MM.1S (cell line): Measurements from ENCODE around the gene KCND3.

Experiments
- DNase-seq: peaks from one replicate; pipeline ENCODE4 v3.0.0-alpha.2; 2015
- H2AFZ ChIP-seq: fragments of 300-600 bp; sonication (generic); 2 replicates; pipeline ENCODE4 v1.6.0; 2016; ENCODE audit warnings: antibody characterized with exemption, low read length
- H3F3A ChIP-seq: fragments of 300-600 bp; sonication (generic); 2 replicates; pipeline ENCODE4 v1.6.1; 2016; ENCODE audit warnings: mild to moderate bottlenecking, antibody characterized with exemption, low read length, moderate library complexity, mixed read lengths; ENCODE audit not compliant: insufficient read depth
- H3K27ac ChIP-seq: fragments of 300-600 bp; sonication (generic); 2 replicates; pipeline ENCODE4 v1.5.1; 2016; ENCODE audit warnings: mild to moderate bottlenecking, low read length
- H3K27me3 ChIP-seq: fragments of 300-600 bp; sonication (generic); replicated peaks from 2 replicates; pipeline ENCODE4 v1.6.0; 2016; ENCODE audit warnings: low read length; ENCODE audit not compliant: insufficient read depth
- H3K36me3 ChIP-seq: fragments of 300-600 bp; sonication (generic); replicated peaks from 2 replicates; pipeline ENCODE4 v1.6.1; 2016; ENCODE audit warnings: mild to moderate bottlenecking, low read length, mixed read lengths; ENCODE audit not compliant: insufficient read depth
- H3K4me1 ChIP-seq: fragments of 300-600 bp; sonication (generic); 2 replicates; pipeline ENCODE4 v1.6.1; 2016; ENCODE audit warnings: low read length, mixed read lengths
- H3K4me2 ChIP-seq: fragments of 300-600 bp; sonication (generic); 2 replicates; pipeline ENCODE4 v1.6.0; 2016; ENCODE audit warnings: low read depth, low read length
- H3K4me3 ChIP-seq: fragments of 300-600 bp; sonication (generic); 2 replicates; pipeline ENCODE4 v1.5.1; 2016; ENCODE audit warnings: low read length, mixed read lengths
- H3K79me2 ChIP-seq: fragments of 300-600 bp; sonication (generic); 2 replicates; pipeline ENCODE4 v1.6.1; 2016; ENCODE audit warnings: mixed run types, low read length, mixed read lengths
- H3K9ac ChIP-seq: fragments of 300-600 bp; sonication (generic); 2 replicates; pipeline ENCODE4 v1.6.1; 2016; ENCODE audit warnings: low read length, mixed read lengths
- H3K9me2 ChIP-seq: fragments of 300-600 bp; sonication (generic); replicated peaks from 2 replicates; pipeline ENCODE4 v1.6.1; 2016; ENCODE audit warnings: mild to moderate bottlenecking, low read length, mixed read lengths; ENCODE audit not compliant: insufficient read depth
- H3K9me3 ChIP-seq: fragments of 300-600 bp; sonication (generic); replicated peaks from 2 replicates; pipeline ENCODE4 v1.6.1; 2016; ENCODE audit warnings: mild to moderate bottlenecking, low read length, mixed read lengths; ENCODE audit not compliant: insufficient read depth
- H4K20me1 ChIP-seq: fragments of 300-600 bp; sonication (generic); 2 replicates; pipeline ENCODE4 v1.6.1; 2016; ENCODE audit warnings: mild to moderate bottlenecking, low read length, moderate library complexity, mixed read lengths; ENCODE audit not compliant: insufficient read depth
- EZH2 ChIP-seq: fragments of 300-600 bp; sonication (generic); optimal IDR thresholded peaks from 2 replicates; pipeline ENCODE3; 2017; ENCODE audit warnings: low read depth, mild to moderate bottlenecking, antibody characterized with exemption, low read length, mixed read lengths
- EZH2phosphoT487 ChIP-seq: fragments of 300-600 bp; sonication (generic); IDR thresholded peaks from 2 replicates; pipeline ENCODE4 v1.6.1; 2018; ENCODE audit warnings: antibody characterized with exemption, low read length
- TF ChIP-seq, protein P1 (sequence below): fragments of 300-600 bp; sonication (generic); IDR thresholded peaks from 2 replicates; pipeline ENCODE4 v1.5.1; 2016; ENCODE audit warnings: antibody characterized with exemption, low read length, mixed read lengths

Gene KCND3

DNA sequence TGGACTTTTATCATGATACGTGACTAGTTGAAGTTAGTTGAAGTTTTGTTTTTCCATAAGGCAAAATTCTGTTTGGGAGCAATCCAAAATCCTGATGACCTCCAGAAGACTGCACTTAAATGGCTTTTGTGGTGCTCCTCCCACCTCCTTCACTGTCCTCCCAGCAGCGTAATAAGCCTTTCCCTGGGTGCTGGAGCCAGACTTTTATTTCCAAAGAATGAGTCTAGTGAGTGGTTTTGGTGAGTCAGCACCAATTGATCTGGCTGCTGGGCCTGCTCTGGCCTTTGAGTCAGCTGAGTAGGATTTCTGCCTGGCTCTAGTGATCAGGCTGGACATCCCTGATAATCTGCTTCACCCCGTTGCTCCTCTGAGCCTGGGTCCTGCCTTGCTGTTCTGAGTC lies 21.7 kb upstream of the KCND3 start:
- H3K27me3 ChIP-seq: no peaks in the 10 kb centered on the region
- no peaks in the 10 kb centered on the region for H3K9me2 ChIP-seq
- H4K20me1 ChIP-seq: no peaks in the 10 kb centered on the region
- no peak overlapping the region for H3K27ac ChIP-seq
- H2AFZ ChIP-seq: no peak overlapping the region
- no peaks in the 10 kb centered on the region for H3K9me3 ChIP-seq
- H3K36me3 ChIP-seq: no peaks in the 10 kb centered on the region
- no peaks in the 10 kb centered on the region for H3K79me2 ChIP-seq
- TF ChIP-seq, protein P1, sequence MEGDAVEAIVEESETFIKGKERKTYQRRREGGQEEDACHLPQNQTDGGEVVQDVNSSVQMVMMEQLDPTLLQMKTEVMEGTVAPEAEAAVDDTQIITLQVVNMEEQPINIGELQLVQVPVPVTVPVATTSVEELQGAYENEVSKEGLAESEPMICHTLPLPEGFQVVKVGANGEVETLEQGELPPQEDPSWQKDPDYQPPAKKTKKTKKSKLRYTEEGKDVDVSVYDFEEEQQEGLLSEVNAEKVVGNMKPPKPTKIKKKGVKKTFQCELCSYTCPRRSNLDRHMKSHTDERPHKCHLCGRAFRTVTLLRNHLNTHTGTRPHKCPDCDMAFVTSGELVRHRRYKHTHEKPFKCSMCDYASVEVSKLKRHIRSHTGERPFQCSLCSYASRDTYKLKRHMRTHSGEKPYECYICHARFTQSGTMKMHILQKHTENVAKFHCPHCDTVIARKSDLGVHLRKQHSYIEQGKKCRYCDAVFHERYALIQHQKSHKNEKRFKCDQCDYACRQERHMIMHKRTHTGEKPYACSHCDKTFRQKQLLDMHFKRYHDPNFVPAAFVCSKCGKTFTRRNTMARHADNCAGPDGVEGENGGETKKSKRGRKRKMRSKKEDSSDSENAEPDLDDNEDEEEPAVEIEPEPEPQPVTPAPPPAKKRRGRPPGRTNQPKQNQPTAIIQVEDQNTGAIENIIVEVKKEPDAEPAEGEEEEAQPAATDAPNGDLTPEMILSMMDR: no peak
- TF ChIP-seq EZH2phosphoT487: no peak
- TF ChIP-seq EZH2: no peak
- DNase-seq: no peak
- H3K4me2 ChIP-seq: no peak overlapping the region
- no peak overlapping the region for H3K9ac ChIP-seq
- no peaks in the 10 kb centered on the region for H3K4me1 ChIP-seq
- H3F3A ChIP-seq: no peaks in the 10 kb centered on the region
- no peak overlapping the region for H3K4me3 ChIP-seq

DNA sequence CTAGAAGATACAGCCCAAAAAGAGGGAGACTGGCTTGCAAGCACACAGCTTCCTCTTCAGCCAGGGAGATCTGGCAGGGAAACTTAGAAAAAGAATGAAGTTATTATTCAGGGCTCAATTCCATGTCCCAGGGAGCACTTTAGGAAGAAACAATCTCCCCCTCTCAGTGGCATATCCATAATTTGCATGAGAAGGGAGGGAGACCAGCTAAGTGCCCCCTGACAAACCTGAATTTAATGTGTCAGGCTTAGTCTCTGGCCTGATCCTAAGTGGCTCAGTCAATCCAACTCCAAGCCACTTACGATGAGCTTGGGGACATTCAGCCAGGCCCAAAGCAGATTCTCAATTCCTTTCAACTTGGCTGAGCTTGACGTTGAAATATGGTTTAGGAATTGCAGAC lies 17.7 kb upstream of the KCND3 start:
- Histone ChIP-seq H3K4me1 (no peaks in the 10 kb centered on the region), H3F3A (no peaks in the 10 kb centered on the region), H3K27ac (no peak overlapping the region), H3K4me2 (no peak overlapping the region), H3K4me3 (no peak overlapping the region), H3K36me3 (no peaks in the 10 kb centered on the region), H3K27me3 (no peaks in the 10 kb centered on the region), H3K9me2 (no peaks in the 10 kb centered on the region), H3K79me2 (no peaks in the 10 kb centered on the region), H3K9me3 (no peaks in the 10 kb centered on the region), H4K20me1 (no peaks in the 10 kb centered on the region), H3K9ac (no peak overlapping the region), H2AFZ (no peak overlapping the region)
- TF ChIP-seq, protein P1: no peak
- TF ChIP-seq EZH2: no peak
- TF ChIP-seq EZH2phosphoT487: no peak
- no peak for DNase-seq

DNA sequence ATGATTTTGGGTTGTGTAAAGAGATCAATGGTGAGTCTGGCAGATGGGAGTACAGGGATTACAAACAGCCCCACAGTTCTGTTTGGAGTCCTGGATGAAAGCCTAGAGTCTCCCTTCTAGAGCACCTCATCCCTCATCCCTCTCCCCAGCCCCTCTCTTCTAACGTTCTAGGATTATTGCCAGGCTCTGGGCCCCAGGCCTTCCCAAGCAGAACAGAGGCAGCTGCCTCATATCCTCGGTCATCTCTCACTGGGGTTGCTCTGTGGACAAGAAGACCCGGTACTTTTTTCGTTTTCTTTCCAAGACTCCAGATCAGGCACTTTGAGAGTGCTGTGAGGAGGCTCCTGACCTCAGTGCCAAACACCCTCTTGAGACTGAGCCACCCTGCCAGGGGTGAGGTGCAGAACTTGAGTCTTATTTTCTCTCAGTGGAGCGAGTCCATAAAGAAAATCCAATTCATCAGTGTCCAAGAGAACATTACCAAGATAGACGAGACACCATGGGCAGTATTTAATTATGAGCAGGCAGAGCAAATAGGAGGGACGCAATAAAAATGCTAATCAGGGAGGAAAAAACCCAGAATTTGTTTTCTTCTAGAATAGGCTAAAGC lies 17.1 kb upstream of the KCND3 start:
- TF ChIP-seq EZH2phosphoT487: no peak
- no peak for TF ChIP-seq EZH2
- TF ChIP-seq, protein P1: no peak
- Histone ChIP-seq H3K4me3 (no peak overlapping the region), H3F3A (no peaks in the 10 kb centered on the region), H3K9me2 (no peaks in the 10 kb centered on the region), H3K27me3 (no peaks in the 10 kb centered on the region), H3K4me2 (no peak overlapping the region), H3K4me1 (no peaks in the 10 kb centered on the region), H3K9me3 (no peaks in the 10 kb centered on the region), H3K36me3 (no peaks in the 10 kb centered on the region), H3K9ac (no peak overlapping the region), H2AFZ (no peak overlapping the region), H3K27ac (no peak overlapping the region), H3K79me2 (no peaks in the 10 kb centered on the region), H4K20me1 (no peaks in the 10 kb centered on the region)
- no peak for DNase-seq
